Posterior vena cava (tissue), 2 donors: Measurements from ENCODE around the gene PSD. TPM values are rescaled to one million over a fixed set of nuclear protein-coding genes. Genes with fewer than 3 reads are reported as not detected.
A peak's percentile ranks its signal among the peaks of the same experiment; 100 is the strongest.

Experiments used
- DNase-seq: peaks from one replicate; pipeline ENCODE4 v3.0.0-alpha.2; 2020; ENCODE audit warnings: low spot score
- intact Hi-C, 2 donors: fragments of 100-400 bp; cut with DNase I; formaldehyde crosslinking; loops; one replicate each; pipeline versions ENCODE4 v1.14.1 to v1.14.2; 2022 to 2023
- total RNA-seq, 2 donors: library from RNA; stranded (reverse); fragmentation: NEBNext Ultra II Directional; extraction: Animal tissue kit (Norgen Biotek cat#: 25700); gene quantifications; one replicate each; pipeline ENCODE4 v1.2.1, GENCODE V29; 2021
- donor health status: DM: yes; HTN: yes; CAD: no.
- donor health status: DM: yes; HTN: yes; CAD: no.

The PSD gene
- total RNA-seq, 2 donors from 2014 or later: 0.24 to 0.83 TPM

DNA sequence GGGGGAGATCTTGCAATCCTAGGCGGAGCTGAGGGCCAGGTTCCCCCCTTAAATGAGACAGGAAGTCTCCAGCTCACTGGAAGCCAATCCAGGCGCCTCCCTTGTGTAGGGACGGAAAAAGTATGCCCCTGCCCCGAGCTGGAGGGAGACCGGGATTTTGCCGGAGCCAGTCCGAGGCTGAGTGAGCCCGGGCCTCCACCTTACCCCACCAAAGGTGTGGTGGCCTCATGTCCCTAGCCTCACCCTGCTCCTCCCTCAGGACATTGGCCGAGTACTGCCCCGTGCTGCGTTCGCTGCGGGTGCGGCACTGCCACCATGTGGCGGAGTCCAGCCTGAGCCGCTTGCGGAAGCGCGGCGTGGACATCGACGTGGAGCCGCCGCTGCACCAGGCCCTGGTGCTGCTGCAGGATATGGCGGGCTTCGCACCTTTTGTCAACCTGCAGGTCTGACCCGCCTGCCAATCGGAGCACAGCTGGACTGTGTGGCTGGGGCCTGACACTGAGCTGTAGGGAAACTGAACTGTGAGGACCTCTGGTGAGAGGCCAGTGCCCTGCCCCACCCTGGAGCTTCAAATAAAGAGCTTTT, 4.1 kb upstream of the PSD start:
- intact Hi-C loops: loop anchor here in 1 of 2 donors (2.0 kb wide), 1 partner anchor 32 kb away; no protein-coding TSS in a partner anchor
- DNase-seq: peak; percentile 94

DNA sequence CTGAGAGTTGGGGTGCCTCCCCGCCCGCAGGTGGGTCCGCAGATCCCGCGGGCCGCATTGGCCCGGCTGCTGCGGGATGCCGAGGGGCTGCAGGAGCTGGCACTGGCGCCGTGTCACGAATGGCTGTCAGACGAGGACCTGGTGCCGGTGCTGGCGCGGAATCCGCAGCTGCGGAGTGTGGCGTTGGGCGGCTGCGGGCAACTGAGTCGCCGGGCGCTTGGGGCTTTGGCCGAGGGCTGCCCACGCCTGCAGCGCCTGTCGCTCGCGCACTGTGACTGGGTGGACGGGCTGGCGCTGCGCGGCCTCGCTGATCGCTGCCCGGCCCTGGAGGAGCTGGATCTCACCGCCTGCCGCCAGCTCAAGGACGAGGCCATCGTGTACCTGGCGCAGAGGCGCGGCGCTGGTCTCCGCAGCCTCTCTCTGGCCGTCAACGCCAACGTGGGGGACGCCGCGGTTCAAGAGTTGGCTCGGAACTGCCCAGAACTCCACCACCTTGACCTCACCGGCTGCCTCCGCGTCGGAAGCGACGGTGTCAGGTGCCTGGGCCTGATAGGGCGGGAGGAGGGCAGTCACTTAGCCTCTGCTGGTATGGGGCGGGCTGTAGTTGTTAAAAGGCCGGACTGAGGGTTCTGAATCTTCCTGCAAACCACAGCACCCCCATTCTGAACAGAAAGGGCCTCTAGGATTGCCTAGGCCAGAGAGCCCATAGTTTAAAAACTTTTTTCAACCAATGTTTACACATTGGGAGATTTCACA, 3.4 kb upstream of the PSD start:
- intact Hi-C loops: loop anchor here in 1 of 2 donors (2.0 kb wide), 1 partner anchor 33 kb away; no protein-coding TSS in a partner anchor
- DNase-seq: no peak

DNA sequence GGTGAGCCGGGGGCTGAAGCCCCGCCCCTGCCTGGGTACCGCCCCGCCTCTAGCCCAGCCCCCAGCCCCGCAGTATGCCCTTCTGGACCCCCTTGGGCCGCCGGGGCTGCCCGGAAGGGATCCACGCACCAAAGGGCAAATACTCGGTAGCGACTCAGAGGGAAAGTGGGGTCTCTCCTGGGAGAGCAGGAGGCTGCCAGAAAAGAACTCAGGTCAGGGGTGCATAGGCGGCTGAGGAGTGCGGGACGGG, 2.8 kb upstream of the PSD start:
- intact Hi-C loops: no loop called here
- DNase-seq: no peak

DNA sequence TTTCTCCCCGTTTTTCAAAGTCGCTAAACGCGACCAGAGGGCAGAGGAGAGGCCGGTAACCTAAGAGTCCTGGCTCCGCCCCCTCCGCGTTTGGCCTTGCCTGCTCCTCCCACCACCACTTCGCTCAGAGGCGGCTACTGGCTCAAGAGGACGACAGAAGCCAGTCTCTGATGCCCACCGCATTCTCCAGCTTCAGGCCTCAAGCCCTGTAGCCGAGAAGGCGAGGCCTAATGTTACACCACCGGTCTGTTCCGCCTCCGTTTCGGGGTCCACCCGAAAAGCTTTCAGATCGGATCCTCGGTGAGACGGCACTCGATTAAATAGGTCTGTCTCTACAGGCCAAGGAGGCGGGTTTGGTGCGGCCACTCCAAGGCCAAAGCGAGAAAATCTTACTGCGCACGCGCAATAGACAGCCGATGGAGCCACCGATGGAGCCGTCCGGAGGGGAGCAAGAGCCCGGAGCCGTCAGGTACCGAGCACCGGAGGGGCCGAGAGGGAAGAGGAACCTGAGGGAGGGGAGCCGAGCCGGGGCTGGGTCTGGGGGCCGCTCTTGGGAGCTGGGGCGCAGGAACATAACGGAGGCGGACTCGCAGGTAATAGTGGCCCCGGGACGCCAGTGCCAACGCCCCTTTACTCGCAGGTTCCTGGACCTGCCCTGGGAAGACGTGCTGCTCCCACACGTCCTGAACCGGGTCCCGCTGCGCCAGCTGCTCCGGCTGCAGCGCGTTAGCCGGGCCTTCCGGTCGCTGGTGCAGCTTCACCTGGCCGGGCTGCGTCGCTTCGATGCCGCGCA, 2.3 kb upstream of the PSD start, which contains the start of gene FBXL15:
TSS of gene FBXL15 (plus strand) at position 123 of the 793 bp plus-strand sequence. CDS start at position 417, 294 bp downstream.
- intact Hi-C loops: no loop called here
- DNase-seq: peak; percentile 99

DNA sequence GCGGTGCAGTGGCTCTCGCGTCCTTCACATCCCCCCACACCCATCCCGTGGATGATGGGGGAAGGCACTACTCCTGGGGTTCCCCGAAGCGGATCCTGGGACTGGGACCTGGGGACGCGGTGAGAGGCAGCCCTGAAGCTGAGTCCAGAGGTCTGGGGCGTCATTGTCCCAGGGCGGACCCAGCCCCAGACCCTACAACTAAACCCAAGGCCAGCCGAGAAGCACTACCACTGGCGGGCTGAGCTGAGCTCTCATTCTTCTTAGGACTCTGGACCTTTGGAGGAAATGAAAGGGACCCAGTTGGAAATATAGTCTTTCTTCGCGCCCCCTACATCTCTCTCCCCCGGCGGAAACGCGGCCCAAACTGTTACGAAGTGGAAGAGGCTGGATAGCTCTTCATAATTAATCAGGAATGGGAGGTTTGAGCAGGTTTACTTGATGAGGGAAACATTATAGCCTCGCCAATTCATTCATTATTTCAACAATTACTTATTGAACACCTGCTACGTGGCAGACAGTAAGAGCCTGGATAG, 1.7 kb upstream of the PSD start:
- intact Hi-C loops: no loop called here
- DNase-seq: no peak

GRCh38 chr10:102419269-102420180, 940 bp upstream of the PSD start:
- intact Hi-C loops: no loop called here
- DNase-seq: no peak

GRCh38 chr10:102416695-102417094, 1.9 kb downstream of the PSD start:
- intact Hi-C loops: no loop called here
- no peak for DNase-seq

DNA sequence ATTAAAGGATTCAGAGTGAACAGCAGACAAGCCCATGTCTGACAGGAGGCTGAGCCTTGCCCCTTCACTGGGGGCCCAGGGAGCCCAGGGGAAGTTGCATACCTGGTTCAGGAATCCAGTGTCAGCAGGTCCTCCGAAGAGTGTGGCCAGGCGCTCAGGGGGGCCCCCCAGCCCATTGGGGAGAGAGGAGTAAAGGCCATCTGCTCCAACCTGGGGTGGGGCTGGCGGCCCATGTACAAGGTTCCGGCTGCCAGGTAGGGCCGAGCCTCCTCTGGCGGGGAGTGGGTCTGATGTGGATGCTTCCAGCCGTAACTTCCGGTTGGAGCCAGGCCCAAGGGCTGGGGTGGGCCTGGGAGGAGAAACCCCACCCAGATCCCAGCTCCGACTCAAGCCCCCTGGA, 2.3 kb downstream of the PSD start:
- DNase-seq: no peak
- intact Hi-C loops: no loop called here

DNA sequence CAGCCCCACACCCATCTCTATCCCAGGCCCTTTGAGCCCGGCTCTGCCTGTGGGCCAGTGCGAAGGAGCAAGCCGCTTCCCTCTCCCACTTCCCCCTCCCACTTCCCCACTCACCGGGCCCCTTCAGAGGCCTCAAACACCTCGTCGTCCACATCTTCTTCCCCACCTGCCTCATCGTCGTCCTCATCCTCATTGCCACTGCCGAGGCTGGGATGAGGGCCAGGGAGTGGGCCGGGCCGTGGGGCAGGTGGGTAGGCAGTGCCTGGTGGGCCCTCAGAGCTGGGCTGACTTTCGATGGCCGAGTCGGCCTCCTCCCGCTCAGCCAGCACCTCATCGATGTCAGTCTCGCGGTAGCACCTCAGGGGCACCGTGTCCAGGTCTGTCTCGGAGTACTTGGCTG, 3.8 kb downstream of the PSD start:
- DNase-seq: no peak
- intact Hi-C loops: no loop called here

DNA sequence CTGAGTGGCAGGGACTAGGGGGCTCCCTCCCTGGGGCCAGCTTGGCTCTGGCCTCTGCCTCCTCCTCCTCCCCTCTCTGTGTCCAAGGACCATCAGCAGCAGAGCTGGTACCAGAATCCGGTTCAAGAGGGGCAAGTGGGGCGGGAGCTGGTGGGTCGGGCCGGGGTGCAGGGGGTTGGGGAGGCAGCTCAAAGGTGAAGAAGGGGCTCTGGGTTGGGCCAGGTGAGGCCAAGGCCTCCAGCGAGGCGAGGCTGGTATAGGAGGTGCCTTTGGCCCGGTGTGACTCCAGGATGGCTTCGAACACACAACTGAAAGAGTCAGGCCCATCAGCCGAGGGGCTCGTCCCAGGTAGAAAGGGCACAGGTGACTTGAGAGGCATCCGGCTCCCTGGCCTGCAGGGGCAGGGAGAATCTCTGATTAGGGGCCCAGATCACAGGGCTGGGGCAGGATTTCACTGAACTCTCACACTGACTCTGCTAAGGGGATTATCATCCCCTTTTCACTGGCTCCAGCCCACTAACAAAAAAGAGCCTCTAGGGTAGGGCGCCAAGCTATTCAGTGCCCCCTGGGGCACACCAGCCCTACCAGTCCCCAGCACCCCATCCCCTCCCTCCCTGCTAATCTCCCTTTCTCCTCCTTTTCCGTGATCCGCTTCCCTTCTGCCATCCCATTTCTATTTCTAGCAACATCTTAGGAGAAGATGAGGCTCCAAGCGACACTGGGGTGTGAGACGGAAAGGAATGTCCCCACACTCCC, 4.6 kb downstream of the PSD start:
- intact Hi-C loops: no loop called here
- no peak for DNase-seq

DNA sequence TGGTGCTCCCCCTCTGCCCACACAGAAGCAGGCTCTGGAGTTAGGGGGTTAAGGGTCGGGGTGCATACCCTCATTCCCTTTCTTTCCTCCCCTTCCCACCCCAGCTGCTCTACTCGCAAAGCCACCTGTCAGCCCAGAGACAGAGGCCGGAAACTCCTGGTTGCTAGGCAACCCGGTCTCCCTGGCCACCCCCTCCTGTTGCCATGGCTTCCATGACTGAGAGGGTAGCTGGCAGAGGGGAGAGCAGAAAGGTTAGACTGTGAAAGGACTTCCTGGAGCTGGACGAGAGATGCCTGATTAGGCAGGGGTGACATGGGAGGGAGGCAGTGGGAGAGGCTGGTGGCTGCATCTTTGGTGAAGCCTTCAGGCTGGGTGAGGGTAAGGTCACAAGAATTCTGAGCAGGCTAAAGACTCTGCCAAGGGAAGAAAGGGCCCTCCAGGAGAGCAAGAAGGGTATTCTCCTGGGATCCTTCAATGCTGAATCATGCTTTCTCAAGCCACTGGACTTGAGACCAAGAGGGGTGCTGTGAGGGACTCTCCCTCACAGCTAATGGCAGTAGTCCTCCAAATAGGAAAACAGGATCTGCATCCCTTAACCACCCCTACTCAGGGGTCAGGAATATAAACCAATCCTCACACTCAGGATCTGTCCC, 5.4 kb downstream of the PSD start:
- intact Hi-C loops: no loop called here
- no peak for DNase-seq

DNA sequence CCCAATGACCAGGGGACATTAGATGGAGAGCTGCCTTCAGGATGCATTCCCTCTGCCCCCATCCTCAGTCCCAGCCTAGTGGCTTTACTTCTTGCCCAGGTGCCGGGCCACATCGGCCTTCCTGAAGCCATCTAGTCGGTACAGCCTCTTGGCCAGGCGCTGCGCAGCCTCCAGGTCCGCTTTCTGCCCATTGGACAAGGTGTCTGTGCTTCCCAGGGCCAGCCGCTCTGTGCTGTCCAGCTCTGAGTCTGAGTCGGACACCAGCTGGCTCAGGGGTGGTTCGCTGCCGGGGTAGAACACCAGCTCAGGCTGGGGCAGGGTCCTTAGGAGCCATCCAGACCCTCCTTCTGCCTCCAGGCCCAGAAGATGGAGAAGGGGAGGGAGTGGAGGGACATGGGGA, 6.3 kb downstream of the PSD start:
- intact Hi-C loops: no loop called here
- no peak for DNase-seq

DNA sequence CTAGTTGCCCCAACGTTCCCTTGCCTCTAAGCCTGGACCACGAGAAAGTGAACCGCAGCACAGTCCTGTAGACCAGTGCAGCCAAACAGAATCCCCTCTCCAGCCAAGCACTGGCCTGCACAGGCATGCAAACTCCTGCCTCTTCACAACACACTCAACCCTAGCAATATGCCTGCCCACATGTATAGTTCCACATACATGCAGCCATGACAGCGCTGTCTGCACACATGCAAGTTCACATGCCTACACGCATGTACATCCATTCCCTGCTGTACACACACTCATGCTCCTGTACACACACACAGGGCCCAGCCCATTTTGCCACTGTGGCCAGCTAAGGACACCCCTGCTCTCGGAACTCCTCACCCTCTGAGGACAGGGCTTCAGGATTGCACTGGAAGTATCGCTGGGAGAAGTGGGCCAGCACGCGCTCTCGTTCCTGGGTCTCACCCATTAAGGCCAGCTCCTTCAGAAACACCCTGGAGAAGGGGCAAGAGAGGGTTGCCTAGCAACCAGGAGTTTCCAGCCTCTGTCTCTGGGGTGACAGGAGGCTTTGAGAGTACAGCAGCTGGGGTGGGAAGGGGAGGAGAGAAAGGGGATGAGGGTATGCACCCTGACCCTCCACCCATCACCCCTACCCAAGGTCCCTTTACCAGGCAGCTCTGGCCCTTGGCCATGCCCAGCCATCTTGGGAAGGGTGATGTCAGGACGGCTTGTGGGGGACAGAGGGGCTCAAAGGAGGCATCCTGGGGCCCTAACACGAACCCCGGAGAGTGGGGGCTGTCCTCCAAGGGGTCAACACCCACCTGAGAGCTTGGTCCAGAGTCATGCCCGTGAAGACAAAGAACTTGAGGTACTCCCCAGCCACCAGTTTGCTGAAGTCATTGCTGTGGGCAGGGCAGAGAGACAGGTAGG, 7.0 kb downstream of the PSD start:
- intact Hi-C loops: no loop called here
- DNase-seq: no peak

DNA sequence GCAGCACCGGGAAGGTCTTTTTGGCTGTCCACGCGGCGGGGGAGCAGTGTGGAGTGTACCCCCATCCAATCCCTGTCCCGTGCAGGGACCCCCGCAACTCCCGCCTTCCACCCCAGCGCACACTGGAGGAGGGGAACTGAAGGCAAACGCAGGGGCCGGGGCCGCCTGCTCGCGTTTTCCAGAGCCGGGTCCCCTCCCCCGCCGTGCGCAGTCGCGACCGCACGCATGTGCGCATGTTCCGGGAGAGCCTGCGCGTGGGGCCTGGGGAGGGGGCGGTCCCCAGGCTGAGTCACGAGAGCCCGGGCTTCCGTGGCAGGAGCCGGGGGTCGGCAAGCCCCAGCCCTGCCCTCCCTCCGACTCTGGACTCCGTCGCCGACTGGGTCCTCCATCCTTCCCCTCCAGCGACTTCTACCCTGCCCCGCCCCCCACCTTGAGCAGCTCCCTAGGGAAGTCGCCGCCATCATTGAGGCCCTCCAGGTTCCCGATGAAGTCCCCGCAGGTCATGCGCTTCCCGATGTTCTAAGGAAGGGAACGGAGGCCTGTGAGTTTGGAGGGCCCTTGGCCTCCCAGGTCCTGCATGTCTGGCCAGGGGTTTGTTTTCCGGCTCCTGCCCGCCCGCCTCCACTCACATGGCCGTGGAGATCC, 8.0 kb downstream of the PSD start:
- intact Hi-C loops: no loop called here
- no peak for DNase-seq

DNA sequence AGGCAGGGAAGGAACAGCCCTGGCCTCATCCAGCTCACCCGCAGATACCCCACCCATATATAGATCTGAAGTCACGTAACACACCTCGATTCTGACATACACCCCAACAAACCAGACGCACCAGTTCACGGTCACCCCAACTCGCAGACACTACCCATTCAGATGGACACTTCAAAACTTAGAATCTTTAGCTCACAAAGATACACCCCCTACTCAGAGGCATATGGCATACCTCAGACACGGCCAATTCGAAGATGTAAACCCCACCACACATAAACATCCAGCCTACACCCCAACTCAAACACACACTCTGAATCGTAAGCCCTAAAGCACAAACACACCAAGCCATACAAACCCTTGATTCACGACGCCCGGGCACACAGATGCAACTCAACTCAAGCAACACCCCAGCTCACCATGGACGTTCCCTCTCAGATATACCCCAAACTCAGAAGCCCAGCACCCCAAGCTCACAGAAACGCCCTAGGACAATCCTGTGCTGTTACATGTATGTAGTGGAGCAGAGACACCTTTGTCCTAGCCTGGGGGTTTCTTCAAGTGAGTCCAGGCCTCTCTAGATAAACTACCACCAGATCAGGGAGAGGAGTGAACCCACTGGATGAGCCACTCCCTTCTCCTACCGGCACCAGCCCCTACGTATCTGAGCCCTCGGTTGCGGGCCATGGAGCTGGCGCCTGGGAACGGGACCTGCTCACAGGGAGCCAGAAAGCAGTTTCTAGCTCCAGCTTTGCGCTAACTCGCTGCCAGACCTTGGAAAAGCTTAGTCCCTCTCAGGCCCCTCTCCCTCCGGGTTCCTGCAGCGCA, 8.8 kb downstream of the PSD start:
- DNase-seq: no peak
- intact Hi-C loops: no loop called here
